ENCODE measurements around the gene CNTNAP5. TPM values are rescaled to one million over a fixed set of nuclear protein-coding genes. Genes with fewer than 3 reads are reported as not detected.

The CNTNAP5 gene
- total and polyA plus RNA-seq, 12 donors = 0.04 TPM; not detected in 11

DNA sequence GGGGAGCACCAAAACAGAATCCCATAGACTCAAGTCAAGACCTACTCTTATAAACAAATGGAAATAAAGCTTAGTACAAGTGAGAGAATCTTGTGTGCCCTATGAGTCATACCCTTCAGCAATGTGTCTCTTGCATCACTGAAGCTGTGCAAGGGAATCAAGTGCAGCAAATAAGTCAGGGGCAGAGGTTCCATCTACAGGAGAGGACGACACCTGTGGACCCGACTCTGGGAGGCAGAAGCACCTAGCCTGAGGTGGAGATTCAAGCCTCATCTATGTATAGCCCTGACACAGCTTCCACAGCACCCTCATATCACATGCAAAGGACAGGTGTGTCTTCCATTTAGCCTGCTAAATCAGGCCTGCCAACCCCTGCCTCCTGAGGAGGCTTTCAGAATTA, 298.2 kb downstream of the CNTNAP5 start:
- Histone ChIP-seq H3K27ac (no peak overlapping the region), H3K27me3 (no peaks in the 10 kb centered on the region), H3K4me1 (no peaks in the 10 kb centered on the region), H3K36me3 (no peaks in the 10 kb centered on the region), H3K9me3 (no peaks in the 10 kb centered on the region), H3K4me3 (no peak overlapping the region)
- intact Hi-C loops (cut with DNase I) = no loop called here
- 87 to 94% methylated on average over 2 of the region's 2 CpGs for WGBS, 2 donors
- TF ChIP-seq, protein P1, sequence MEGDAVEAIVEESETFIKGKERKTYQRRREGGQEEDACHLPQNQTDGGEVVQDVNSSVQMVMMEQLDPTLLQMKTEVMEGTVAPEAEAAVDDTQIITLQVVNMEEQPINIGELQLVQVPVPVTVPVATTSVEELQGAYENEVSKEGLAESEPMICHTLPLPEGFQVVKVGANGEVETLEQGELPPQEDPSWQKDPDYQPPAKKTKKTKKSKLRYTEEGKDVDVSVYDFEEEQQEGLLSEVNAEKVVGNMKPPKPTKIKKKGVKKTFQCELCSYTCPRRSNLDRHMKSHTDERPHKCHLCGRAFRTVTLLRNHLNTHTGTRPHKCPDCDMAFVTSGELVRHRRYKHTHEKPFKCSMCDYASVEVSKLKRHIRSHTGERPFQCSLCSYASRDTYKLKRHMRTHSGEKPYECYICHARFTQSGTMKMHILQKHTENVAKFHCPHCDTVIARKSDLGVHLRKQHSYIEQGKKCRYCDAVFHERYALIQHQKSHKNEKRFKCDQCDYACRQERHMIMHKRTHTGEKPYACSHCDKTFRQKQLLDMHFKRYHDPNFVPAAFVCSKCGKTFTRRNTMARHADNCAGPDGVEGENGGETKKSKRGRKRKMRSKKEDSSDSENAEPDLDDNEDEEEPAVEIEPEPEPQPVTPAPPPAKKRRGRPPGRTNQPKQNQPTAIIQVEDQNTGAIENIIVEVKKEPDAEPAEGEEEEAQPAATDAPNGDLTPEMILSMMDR (IDR thresholded peaks at IDR 0.05) = no peak
- DNase-seq (no peak), ATAC-seq (no peak)

DNA sequence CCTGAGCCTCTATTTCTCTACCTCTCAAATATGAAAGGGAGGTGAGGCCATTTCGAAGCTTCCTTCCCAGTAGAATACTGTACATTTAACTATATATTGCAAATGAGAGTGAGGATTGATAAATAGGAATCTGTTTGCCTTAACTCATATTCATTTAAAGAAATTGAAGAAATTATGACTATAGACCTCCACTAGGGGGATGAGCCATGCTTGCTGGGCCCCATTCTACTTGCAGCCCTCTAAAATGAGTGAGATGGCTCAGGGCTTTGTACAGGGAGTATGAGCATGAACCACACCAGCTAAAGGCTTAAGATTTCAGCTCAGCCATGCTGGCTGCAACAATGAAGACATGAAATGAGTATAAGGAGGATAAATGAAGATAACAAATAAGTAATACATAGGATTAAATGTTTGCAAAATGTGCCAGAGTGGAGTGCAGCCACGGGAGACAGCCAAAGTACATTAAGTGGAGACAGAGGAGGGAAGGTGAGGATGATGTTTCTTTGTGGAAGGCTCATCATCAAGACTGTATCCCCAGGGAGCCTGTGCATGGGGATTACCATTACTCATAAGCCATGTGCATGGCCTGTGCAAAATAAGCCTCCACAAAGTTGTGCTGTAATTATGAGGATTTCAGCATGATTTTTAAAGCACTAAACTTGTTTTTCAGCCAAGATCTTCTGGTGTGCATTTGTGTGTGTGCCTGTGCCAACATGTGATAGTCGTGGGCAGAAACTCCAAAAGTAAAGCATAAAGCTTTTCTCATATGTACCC, 300.8 kb downstream of the CNTNAP5 start:
- 42 to 60% methylated on average over 3 of the region's 3 CpGs for WGBS, 2 donors
- Histone ChIP-seq H3K9me3 (no peaks in the 10 kb centered on the region), H3K27ac (no peak overlapping the region), H3K4me3 (no peak overlapping the region), H3K4me1 (no peaks in the 10 kb centered on the region), H3K36me3 (no peaks in the 10 kb centered on the region), H3K27me3 (no peaks in the 10 kb centered on the region)
- TF ChIP-seq, protein P1 (IDR thresholded peaks at IDR 0.05) = peak in 1 of 9 donors; percentile 15
- DNase-seq (no peak), ATAC-seq (no peak)
- intact Hi-C loops (cut with DNase I) = no loop called here

DNA sequence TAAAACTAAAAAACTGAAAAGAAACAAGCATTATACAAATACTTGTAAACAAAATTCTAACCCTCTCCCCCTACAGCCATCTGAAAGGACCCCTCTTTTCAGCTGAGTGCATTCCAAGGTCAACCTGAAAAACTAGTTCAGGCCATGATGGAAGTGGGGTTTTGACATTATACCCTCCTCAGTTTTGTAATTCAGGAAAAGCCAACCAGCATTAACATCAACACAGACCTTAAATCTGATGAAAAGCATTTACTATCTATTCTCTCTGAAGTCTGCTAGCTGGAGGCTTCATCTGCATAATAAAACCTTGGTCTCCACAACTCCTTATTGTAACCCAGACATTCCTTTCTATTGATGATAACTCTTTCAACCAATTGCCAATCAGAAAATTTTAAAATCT, 302.2 kb downstream of the CNTNAP5 start:
- TF ChIP-seq, protein P1 (IDR thresholded peaks at IDR 0.05) = no peak
- no peak for ATAC-seq

DNA sequence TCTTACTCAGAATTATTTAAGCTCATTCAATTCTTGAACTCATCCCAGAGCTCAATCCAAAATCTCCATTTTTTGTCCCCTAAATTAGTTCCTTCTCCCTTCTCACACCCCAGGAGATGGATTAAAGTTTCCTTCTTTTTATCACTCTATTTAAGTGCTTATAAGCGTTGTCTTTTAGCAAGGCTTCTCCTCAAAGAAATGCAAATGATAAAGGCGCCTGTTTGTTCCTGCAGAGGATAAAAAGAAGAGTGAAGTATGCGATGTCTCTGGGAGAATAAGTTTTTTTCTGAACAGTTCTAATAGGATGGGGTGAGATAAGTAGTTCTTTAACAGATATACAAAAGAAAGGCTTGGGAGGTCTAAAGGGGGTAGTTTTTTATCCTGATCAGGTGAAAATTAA, 303.3 kb downstream of the CNTNAP5 start:
- no peak for DNase-seq
- 32 to 41% methylated on average over 3 of the region's 3 CpGs for WGBS, 2 donors
- H3K27ac ChIP-seq = no peak overlapping the region
- TF ChIP-seq, protein P1 (IDR thresholded peaks at IDR 0.05) = no peak
- ATAC-seq = no peak
- no peaks in the 10 kb centered on the region for H3K27me3 ChIP-seq
- intact Hi-C loops (cut with DNase I) = no loop called here
- no peaks in the 10 kb centered on the region for H3K9me3 ChIP-seq
- H3K4me3 ChIP-seq = no peak overlapping the region
- no peaks in the 10 kb centered on the region for H3K36me3 ChIP-seq
- no peaks in the 10 kb centered on the region for H3K4me1 ChIP-seq

More for the DNA sequence above, 302.2 kb downstream of the CNTNAP5 start:
- Histone ChIP-seq H3K4me3 (no peak overlapping the region), H3K27me3 (no peaks in the 10 kb centered on the region), H3K4me1 (no peaks in the 10 kb centered on the region), H3K36me3 (no peaks in the 10 kb centered on the region), H3K27ac (no peak overlapping the region), H3K9me3 (no peaks in the 10 kb centered on the region)
- DNase-seq = no peak
- intact Hi-C loops (cut with DNase I) = no loop called here

All from heart right ventricle (tissue), 16 donors.